Tibial nerve (tissue), 3 donors: ENCODE results near the gene ACVR1B.

Experiments
- CTCF ChIP-seq, 5 experiments: fragments of 200-600 bp in 3 of 5; fragments of 450-650 bp in 2 of 5; sonication (generic) in 3 of 5; IDR thresholded peaks; one replicate each; pipeline ENCODE4 v1.5.1; 2016 to 2019; ENCODE audit warnings: antibody characterized with exemption in 5 of 5, mild to moderate bottlenecking in 3 of 5, moderate library complexity in 2 of 5
- POLR2A ChIP-seq, 2 donors: fragments of 450-650 bp; IDR thresholded peaks; one replicate each; pipeline ENCODE4 v1.6.1; 2017; ENCODE audit warnings: antibody characterized with exemption in 2 of 2, mild to moderate bottlenecking in 2 of 2, moderate library complexity in 2 of 2

GRCh38 chr12:51915003-51915625, 36.4 kb upstream of the ACVR1B start:
- no peak for TF ChIP-seq CTCF (IDR thresholded peaks at IDR 0.05)
- no peak for TF ChIP-seq POLR2A (IDR thresholded peaks at IDR 0.05)
